SW 1271 (cell line): ENCODE measurements around the gene NEURL1.
"Not testable (repeated sequence)": the region's sequence is repeated elsewhere in the genome, so short reads cannot be mapped to it uniquely, and the experiment has no call there.

Experiments used
- DNase-seq, 2 experiments: peaks; one replicate each; lab custom pipeline; 2025; lab: John Stamatoyannopoulos, UW

NEURL1 gene

GRCh38 chr10:103622935-103623574 lies 129.6 kb downstream of the NEURL1 start:
- no peak for DNase-seq

- no peak for DNase-seq
Measured at GRCh38 chr10:103626178-103626577, 132.7 kb downstream of the NEURL1 start.

GRCh38 chr10:103627111-103627892 lies 133.8 kb downstream of the NEURL1 start:
- DNase-seq: no peak

- no peak for DNase-seq
Measured at GRCh38 chr10:103627893-103628292, 134.4 kb downstream of the NEURL1 start.

- no peak for DNase-seq
Measured at GRCh38 chr10:103629581-103629980, 136.1 kb downstream of the NEURL1 start.

- no peak for DNase-seq
Measured at GRCh38 chr10:103630156-103630555, 136.7 kb downstream of the NEURL1 start.

GRCh38 chr10:103632247-103632642 lies 138.7 kb downstream of the NEURL1 start:
- no peak for DNase-seq

GRCh38 chr10:103632871-103633270 lies 139.4 kb downstream of the NEURL1 start:
- not testable (repeated sequence) for DNase-seq

GRCh38 chr10:103633846-103634245 lies 140.3 kb downstream of the NEURL1 start:
- DNase-seq: no peak

GRCh38 chr10:103635580-103635979 lies 142.1 kb downstream of the NEURL1 start:
- DNase-seq: no peak

- no peak for DNase-seq
Measured at GRCh38 chr10:103636492-103636891, 143.0 kb downstream of the NEURL1 start.

- DNase-seq: no peak
Measured at GRCh38 chr10:103637011-103637410, 143.5 kb downstream of the NEURL1 start.

GRCh38 chr10:103637927-103638557 lies 144.5 kb downstream of the NEURL1 start:
- DNase-seq: no peak

- no peak for DNase-seq
Measured at GRCh38 chr10:103638948-103639347, 145.4 kb downstream of the NEURL1 start.

GRCh38 chr10:103640436-103641181 lies 147.1 kb downstream of the NEURL1 start:
- DNase-seq: no peak

- no peak for DNase-seq
Measured at GRCh38 chr10:103641326-103641725, 147.8 kb downstream of the NEURL1 start.
